GM19328 (cell line): ENCODE measurements around the gene RAPGEF1.
A peak's percentile ranks its signal among the peaks of the same experiment; 100 is the strongest.
"Not testable (repeated sequence)": the region's sequence is repeated elsewhere in the genome, so short reads cannot be mapped to it uniquely, and the experiment has no call there.

ENCODE experiments used
- ATAC-seq: cut with Tn5 transposase; IDR thresholded peaks from one replicate; pipeline ENCODE4 v1.9.1; 2021; ENCODE audit warnings: mild to moderate bottlenecking, moderate library complexity; ENCODE audit not compliant: unreplicated experiment

RAPGEF1 gene

GRCh38 chr9:131692612-131693562, 47.0 kb downstream of the RAPGEF1 start:
- no peak for ATAC-seq

GRCh38 chr9:131691969-131692611, 47.8 kb downstream of the RAPGEF1 start:
- no peak for ATAC-seq

GRCh38 chr9:131690941-131691573, 48.8 kb downstream of the RAPGEF1 start:
- ATAC-seq, result no peak

- no peak for ATAC-seq
Measured at GRCh38 chr9:131690462-131690861, 49.4 kb downstream of the RAPGEF1 start.

- ATAC-seq, result no peak
Measured at GRCh38 chr9:131688377-131688776, 51.5 kb downstream of the RAPGEF1 start.

- no peak for ATAC-seq
Measured at GRCh38 chr9:131685753-131686706, 53.8 kb downstream of the RAPGEF1 start.

- ATAC-seq, result not testable (repeated sequence)
Measured at GRCh38 chr9:131683094-131683493, 56.8 kb downstream of the RAPGEF1 start.

- no peak for ATAC-seq
Measured at GRCh38 chr9:131682261-131682660, 57.6 kb downstream of the RAPGEF1 start.

- ATAC-seq, result not testable (repeated sequence)
Measured at GRCh38 chr9:131681826-131682225, 58.0 kb downstream of the RAPGEF1 start.

GRCh38 chr9:131681108-131681507, 58.8 kb downstream of the RAPGEF1 start:
- not testable (repeated sequence) for ATAC-seq

GRCh38 chr9:131679261-131680020, 60.4 kb downstream of the RAPGEF1 start:
- no peak for ATAC-seq

GRCh38 chr9:131678499-131679111, 61.3 kb downstream of the RAPGEF1 start:
- ATAC-seq, result peak; percentile 43

GRCh38 chr9:131677444-131678180, 62.3 kb downstream of the RAPGEF1 start:
- ATAC-seq, result peak; percentile 39

- no peak for ATAC-seq
Measured at GRCh38 chr9:131677049-131677443, 62.8 kb downstream of the RAPGEF1 start.

- ATAC-seq, result no peak
Measured at GRCh38 chr9:131676431-131676972, 63.4 kb downstream of the RAPGEF1 start.

GRCh38 chr9:131675437-131676022, 64.3 kb downstream of the RAPGEF1 start:
- no peak for ATAC-seq

- ATAC-seq, result no peak
Measured at GRCh38 chr9:131674425-131675421, 65.2 kb downstream of the RAPGEF1 start.
